Keratinocyte (primary cell): ENCODE data around the gene PTPRD. TPM values are rescaled to one million over a fixed set of nuclear protein-coding genes. Genes with fewer than 3 reads are reported as not detected.

ENCODE experiments used
- DNase-seq: peaks from one replicate; pipeline ENCODE4 v3.0.0-alpha.2; 2011; ENCODE audit warnings: low read depth, missing footprints, low spot score
- FAIRE-seq: peaks from 2 replicates; lab custom pipeline; 2011; peaks lifted over from hg19 to GRCh38; lab: Jason Lieb, UNC
- H2AFZ ChIP-seq: 2 replicates; pipeline ENCODE4 v1.6.0; 2012; ENCODE audit warnings: low read length, control low read depth, inconsistent platforms; ENCODE audit not compliant: control insufficient read depth
- H3K27ac ChIP-seq: 2 replicates; pipeline ENCODE4 v1.5.1; 2011; ENCODE audit warnings: low read length; ENCODE audit not compliant: control insufficient read depth, insufficient read depth
- H3K27me3 ChIP-seq: 3 replicates; pipeline ENCODE4 v1.6.0; 2011; ENCODE audit warnings: low read length; ENCODE audit not compliant: control insufficient read depth, insufficient read depth; ENCODE audit errors: extremely low read depth
- H3K36me3 ChIP-seq, 2 experiments: 2 replicates in 1 of 2; 3 replicates in 1 of 2; pipeline ENCODE4 v1.5.1; 2011; ENCODE audit warnings: low read length in 2 of 2, mild to moderate bottlenecking in 1 of 2; ENCODE audit not compliant: control insufficient read depth in 2 of 2, insufficient read depth in 2 of 2; ENCODE audit errors: extremely low read depth in 1 of 2
- H3K4me1 ChIP-seq: 3 replicates; pipeline ENCODE4 v1.5.1; 2011; ENCODE audit warnings: low read length; ENCODE audit not compliant: control insufficient read depth, insufficient read depth; ENCODE audit errors: extremely low read depth
- H3K4me2 ChIP-seq: 3 replicates; pipeline ENCODE4 v1.6.0; 2011; ENCODE audit warnings: low read depth, low read length; ENCODE audit not compliant: control insufficient read depth, insufficient read depth; ENCODE audit errors: extremely low read depth
- H3K4me3 ChIP-seq, 3 experiments: fragments of 200-600 bp in 1 of 3; sonication (generic) in 1 of 3; 2 replicates in 2 of 3; 3 replicates in 1 of 3; pipeline ENCODE4 v1.5.1; 2011 to 2016; ENCODE audit warnings: low read length in 3 of 3, mild to moderate bottlenecking in 3 of 3, control low read depth in 2 of 3, inconsistent platforms in 1 of 3, low read depth in 1 of 3, mixed read lengths in 1 of 3, mixed run types in 1 of 3, moderate library complexity in 1 of 3; ENCODE audit not compliant: control insufficient read depth in 2 of 3, insufficient read depth in 2 of 3; ENCODE audit errors: extremely low read depth in 1 of 3
- H3K79me2 ChIP-seq: 2 replicates; pipeline ENCODE4 v1.6.0; 2012; ENCODE audit warnings: low read length; ENCODE audit not compliant: control insufficient read depth, insufficient read depth
- H3K9ac ChIP-seq: 3 replicates; pipeline ENCODE4 v1.6.0; 2011; ENCODE audit warnings: low read length; ENCODE audit not compliant: control insufficient read depth, insufficient read depth; ENCODE audit errors: extremely low read depth
- H3K9me1 ChIP-seq: 3 replicates; pipeline ENCODE4 v1.6.0; 2011; ENCODE audit warnings: low read length; ENCODE audit not compliant: control insufficient read depth, insufficient read depth; ENCODE audit errors: extremely low read depth
- H3K9me3 ChIP-seq: 2 replicates; pipeline ENCODE4 v1.5.1; 2012; ENCODE audit warnings: low read depth, low read length; ENCODE audit not compliant: control insufficient read depth
- H4K20me1 ChIP-seq: 3 replicates; pipeline ENCODE4 v1.6.0; 2011; ENCODE audit warnings: low read length; ENCODE audit not compliant: control insufficient read depth, insufficient read depth; ENCODE audit errors: extremely low read depth
- CTCF ChIP-seq, 3 experiments: IDR thresholded peaks in 1 of 3; conservative IDR thresholded peaks in 1 of 3; optimal IDR thresholded peaks in 1 of 3; 2 replicates in 2 of 3; 3 replicates in 1 of 3; pipeline versions ENCODE3 to v1.5.1; 2011; ENCODE audit warnings: low read length in 3 of 3, mild to moderate bottlenecking in 3 of 3, moderate library complexity in 2 of 3, control low read depth in 1 of 3, inconsistent platforms in 1 of 3; ENCODE audit not compliant: insufficient read depth in 2 of 3; ENCODE audit errors: extremely low read depth in 1 of 3
- EZH2 ChIP-seq: IDR thresholded peaks from one replicate; pipeline ENCODE4 v1.6.1; 2012; ENCODE audit warnings: inconsistent platforms, mild to moderate bottlenecking, low read length, moderate library complexity
- dilution Hi-C: fragments of 300-500 bp; cut with MboI; formaldehyde crosslinking; loops from one replicate; pipeline ENCODE4 v1.7.0; 2020; ENCODE audit warnings: low sequenced_read_pairs; ENCODE audit not compliant: extremely low pct_ligation_motif_present
- polyA plus RNA-seq, 5 experiments: library from polyadenylated mRNA; depleted of rRNA in 3 of 5; stranded (reverse) in 3 of 5; stranded (forward) in 1 of 5; unstranded in 1 of 5; fragments of >200 nt; gene quantifications; 1 replicate in 1 of 5; 2 replicates in 3 of 5; 3 replicates in 1 of 5; pipeline versions ENCODE4 v1.2.1 to v1.2.3, GENCODE V29; 2011 to 2012; ENCODE audit warnings: missing spikeins in 2 of 5, low read depth in 1 of 5, low replicate concordance in 1 of 5

Gene PTPRD
- polyA plus RNA-seq, 1 donor (not counting 4 experiments of a cell fraction or from before 2014, with no cell fraction given): 0.10 TPM

GRCh38 chr9:9389904-9390303 lies 1222.9 kb downstream of the PTPRD start:
- Histone ChIP-seq H4K20me1 (no peaks in the 10 kb centered on the region), H3K9me3 (no peaks in the 10 kb centered on the region), H3K27ac (no peak overlapping the region), H3K9ac (no peak overlapping the region), H2AFZ (no peak overlapping the region), H3K9me1 (no peaks in the 10 kb centered on the region), H3K27me3 (no peaks in the 10 kb centered on the region), H3K79me2 (no peaks in the 10 kb centered on the region), H3K4me3 (no peak overlapping the region), H3K4me2 (no peak overlapping the region), H3K36me3 (no peaks in the 10 kb centered on the region), H3K4me1 (no peaks in the 10 kb centered on the region)
- dilution Hi-C loops: no loop called here
- no peak for FAIRE-seq
- TF ChIP-seq CTCF (optimal IDR thresholded peaks at IDR 0.05 in 1 of 3, IDR thresholded peaks at IDR 0.05 in 1 of 3, conservative IDR thresholded peaks at IDR 0.05 in 1 of 3; ENCODE audit: extremely low read depth in 1 of 3, insufficient read depth in 2 of 3, low read length in 3 of 3) (no peak), EZH2 (no peak)
- no peak for DNase-seq

- H3K27ac ChIP-seq: no peak overlapping the region
- H3K4me1 ChIP-seq: no peaks in the 10 kb centered on the region
- TF ChIP-seq CTCF (optimal IDR thresholded peaks at IDR 0.05 in 1 of 3, IDR thresholded peaks at IDR 0.05 in 1 of 3, conservative IDR thresholded peaks at IDR 0.05 in 1 of 3; ENCODE audit: extremely low read depth in 1 of 3, insufficient read depth in 2 of 3, low read length in 3 of 3): no peak
- no peak for TF ChIP-seq EZH2
- no peaks in the 10 kb centered on the region for H3K79me2 ChIP-seq
- no peak overlapping the region for H3K4me3 ChIP-seq
- H3K9me3 ChIP-seq: no peaks in the 10 kb centered on the region
- no peak for DNase-seq
- dilution Hi-C loops: no loop called here
- H2AFZ ChIP-seq: no peak overlapping the region
- no peak for FAIRE-seq
- H3K27me3 ChIP-seq: no peaks in the 10 kb centered on the region
- H3K36me3 ChIP-seq: no peaks in the 10 kb centered on the region
- H3K4me2 ChIP-seq: no peak overlapping the region
- H3K9ac ChIP-seq: no peak overlapping the region
- no peaks in the 10 kb centered on the region for H4K20me1 ChIP-seq
- no peaks in the 10 kb centered on the region for H3K9me1 ChIP-seq
Observed at GRCh38 chr9:9387511-9388115, 1225.2 kb downstream of the PTPRD start.
